ENCODE data around the gene HAX1. TPM values are rescaled to one million over a fixed set of nuclear protein-coding genes. Genes with fewer than 3 reads are reported as not detected.
A peak's percentile ranks its signal among the peaks of the same experiment; 100 is the strongest.

The HAX1 gene
- total RNA-seq, 3 donors from 2014 or later (not counting 1 experiment from before 2014, with no cell fraction given), result 36.5 to 52.8 (median 40.0) TPM

- Mint-ChIP-seq H3K27me3 (ENCODE audit: low read depth in 2 of 2) (no peaks in the 10 kb centered on the region), H3K27ac (no peak overlapping the region), H3K36me3 (peaks cover 47% of the 10 kb centered on the region), H3K4me3 (no peak overlapping the region), H3K4me1 (peaks cover 21 to 32% of the 10 kb centered on the region in 2 donors), H3K9me3 (no peaks in the 10 kb centered on the region)
- DNase-seq (no peak), ATAC-seq (no peak)
- H3K4me1 ChIP-seq (ENCODE audit: control insufficient read depth, insufficient read depth, low read length), result no peaks in the 10 kb centered on the region
- WGBS (ENCODE audit: insufficient coverage), result 98% methylated on average over 2 of the region's 2 CpGs
- no peak overlapping the region for H3K4me3 ChIP-seq (ENCODE audit: low read length)
- intact Hi-C loops (cut with micrococcal nuclease), result no loop called here
- H3K36me3 ChIP-seq (ENCODE audit: control insufficient read depth, insufficient read depth, low read length), result peaks cover 79% of the 10 kb centered on the region
- no peak overlapping the region for H3K27ac ChIP-seq (ENCODE audit: low read length)
- no peak for TF ChIP-seq CTCF (IDR thresholded peaks at IDR 0.05)
- H3K9me3 ChIP-seq (ENCODE audit: control insufficient read depth, insufficient read depth, low read length), result no peaks in the 10 kb centered on the region
- H3K27me3 ChIP-seq (ENCODE audit: control insufficient read depth, insufficient read depth, low read length), result no peaks in the 10 kb centered on the region
Measured at GRCh38 chr1:154237435-154237834, 35.0 kb upstream of the HAX1 start.

DNA sequence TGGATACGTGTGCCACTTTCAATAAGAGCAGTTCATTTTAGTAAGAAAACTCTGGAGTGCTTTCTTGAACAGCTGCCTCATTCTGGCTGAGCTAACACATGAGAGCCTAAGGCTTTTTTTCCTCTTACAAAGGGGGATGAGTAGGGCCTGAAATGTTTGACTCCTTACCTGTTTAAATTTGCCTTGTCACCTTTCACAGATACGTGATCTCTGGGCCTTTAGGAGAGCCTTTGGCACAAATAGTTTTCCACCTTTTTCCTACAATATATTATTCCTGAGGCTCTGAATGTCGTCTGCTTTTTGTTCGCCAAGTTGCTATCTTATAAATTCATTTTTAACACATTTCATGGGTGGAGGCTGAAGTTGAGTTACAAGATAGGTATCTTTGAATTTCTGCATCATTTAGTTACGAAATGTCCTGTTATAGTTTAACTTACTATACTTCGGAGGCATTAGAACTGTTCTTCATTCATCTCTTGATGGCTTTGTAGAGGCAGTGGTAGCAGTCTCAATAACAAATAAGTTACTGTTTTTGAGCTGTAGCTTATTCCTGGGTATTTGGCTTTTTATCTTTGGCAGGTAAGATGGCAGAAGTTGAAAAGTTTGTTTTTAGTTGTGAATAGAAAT is 34.4 kb upstream of the HAX1 start:
- Histone ChIP-seq H3K4me1 (ENCODE audit: control insufficient read depth, insufficient read depth, low read length) (no peaks in the 10 kb centered on the region), H3K9me3 (ENCODE audit: control insufficient read depth, insufficient read depth, low read length) (no peaks in the 10 kb centered on the region), H3K27me3 (ENCODE audit: control insufficient read depth, insufficient read depth, low read length) (no peaks in the 10 kb centered on the region), H3K36me3 (ENCODE audit: control insufficient read depth, insufficient read depth, low read length) (peaks cover 80% of the 10 kb centered on the region), H3K4me3 (ENCODE audit: low read length) (no peak overlapping the region), H3K27ac (ENCODE audit: low read length) (no peak overlapping the region)
- no peak for DNase-seq
- Mint-ChIP-seq H3K27me3 (ENCODE audit: low read depth in 2 of 2) (no peaks in the 10 kb centered on the region), H3K9me3 (no peaks in the 10 kb centered on the region), H3K36me3 (peaks cover 53% of the 10 kb centered on the region), H3K27ac (no peak overlapping the region), H3K4me1 (peaks cover 21 to 32% of the 10 kb centered on the region in 2 donors), H3K4me3 (no peak overlapping the region)
- WGBS (ENCODE audit: insufficient coverage), result 89% methylated on average over 4 of the region's 6 CpGs
- no peak for TF ChIP-seq CTCF (IDR thresholded peaks at IDR 0.05)
- no peak for ATAC-seq
- intact Hi-C loops (cut with micrococcal nuclease), result no loop called here

DNA sequence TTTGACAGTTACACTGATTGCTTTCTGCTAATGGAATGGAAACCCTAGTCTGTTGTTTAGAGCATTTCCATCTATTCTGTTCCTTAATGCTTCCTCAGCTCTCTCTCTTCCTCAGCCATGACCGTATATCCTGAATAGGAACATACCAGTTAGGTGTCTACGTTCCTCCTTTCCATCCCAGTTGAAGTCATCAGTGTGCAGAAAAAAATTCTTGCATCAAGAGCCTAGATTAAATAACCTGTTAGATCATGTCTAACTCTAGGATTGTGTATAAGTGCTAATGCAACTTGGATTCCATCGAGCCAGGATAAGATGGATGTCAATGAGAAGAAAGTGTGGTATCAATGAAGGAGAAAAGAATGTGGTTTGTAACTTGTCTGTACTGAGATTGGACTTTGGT is 32.9 kb upstream of the HAX1 start:
- no peak overlapping the region for H3K27ac ChIP-seq (ENCODE audit: low read length)
- 95% methylated on average over 3 of the region's 3 CpGs for WGBS (ENCODE audit: insufficient coverage)
- DNase-seq, result no peak
- no peak for ATAC-seq
- Mint-ChIP-seq H3K9me3 (no peaks in the 10 kb centered on the region), H3K4me1 (peaks cover 21 to 30% of the 10 kb centered on the region in 2 donors), H3K27me3 (ENCODE audit: low read depth in 2 of 2) (no peaks in the 10 kb centered on the region), H3K27ac (peak overlapping the region in 1 of 2 donors; percentile 8), H3K4me3 (no peak overlapping the region), H3K36me3 (peaks cover 60% of the 10 kb centered on the region)
- no peaks in the 10 kb centered on the region for H3K27me3 ChIP-seq (ENCODE audit: control insufficient read depth, insufficient read depth, low read length)
- no peak for TF ChIP-seq CTCF (IDR thresholded peaks at IDR 0.05)
- H3K4me3 ChIP-seq (ENCODE audit: low read length), result no peak overlapping the region
- H3K36me3 ChIP-seq (ENCODE audit: control insufficient read depth, insufficient read depth, low read length), result peaks cover 84% of the 10 kb centered on the region
- no peaks in the 10 kb centered on the region for H3K4me1 ChIP-seq (ENCODE audit: control insufficient read depth, insufficient read depth, low read length)
- no peaks in the 10 kb centered on the region for H3K9me3 ChIP-seq (ENCODE audit: control insufficient read depth, insufficient read depth, low read length)
- intact Hi-C loops (cut with micrococcal nuclease), result no loop called here

DNA sequence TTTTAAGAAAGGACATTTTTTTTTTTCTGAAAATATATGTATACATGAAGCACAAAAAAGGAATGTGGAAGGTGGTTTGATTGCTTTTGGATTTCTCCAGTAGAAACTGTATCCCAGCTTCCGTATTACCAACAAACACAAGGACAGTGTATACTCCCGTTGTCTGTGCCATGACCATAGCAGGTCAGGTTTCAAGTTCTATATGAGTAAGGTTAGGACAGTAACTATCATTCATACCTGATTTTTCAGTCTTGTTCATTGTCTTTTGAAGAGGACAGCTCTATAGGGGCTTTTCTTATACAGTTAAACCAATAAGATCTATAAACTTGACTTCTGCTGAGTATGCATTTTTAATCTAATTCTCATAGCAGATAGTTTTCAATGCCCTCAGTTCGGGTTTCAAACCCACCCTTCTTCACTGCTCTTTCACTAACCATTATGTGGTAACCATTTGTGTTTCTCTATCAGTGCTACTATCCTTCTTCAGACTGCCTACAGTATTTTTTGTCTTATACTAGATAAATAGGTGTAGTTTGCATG is 32.1 kb upstream of the HAX1 start:
- Histone ChIP-seq H3K27me3 (ENCODE audit: control insufficient read depth, insufficient read depth, low read length) (no peaks in the 10 kb centered on the region), H3K9me3 (ENCODE audit: control insufficient read depth, insufficient read depth, low read length) (no peaks in the 10 kb centered on the region), H3K36me3 (ENCODE audit: control insufficient read depth, insufficient read depth, low read length) (peaks cover 83% of the 10 kb centered on the region), H3K4me3 (ENCODE audit: low read length) (no peak overlapping the region), H3K27ac (ENCODE audit: low read length) (no peak overlapping the region), H3K4me1 (ENCODE audit: control insufficient read depth, insufficient read depth, low read length) (no peaks in the 10 kb centered on the region)
- no peak overlapping the region for H3K4me3 Mint-ChIP-seq
- H3K4me1 Mint-ChIP-seq, result peaks cover 21 to 29% of the 10 kb centered on the region in 2 donors
- 92% methylated on average over 2 of the region's 3 CpGs for WGBS (ENCODE audit: insufficient coverage)
- no peaks in the 10 kb centered on the region for H3K27me3 Mint-ChIP-seq (ENCODE audit: low read depth in 2 of 2)
- H3K9me3 Mint-ChIP-seq, result no peaks in the 10 kb centered on the region
- TF ChIP-seq CTCF (IDR thresholded peaks at IDR 0.05), result no peak
- ATAC-seq (no peak), DNase-seq (no peak)
- intact Hi-C loops (cut with micrococcal nuclease), result no loop called here
- peaks cover 51% of the 10 kb centered on the region for H3K36me3 Mint-ChIP-seq
- H3K27ac Mint-ChIP-seq, result peak overlapping the region in 1 of 2 donors; percentile 36
